ENCODE results near the gene RPL18A. TPM values are rescaled to one million over a fixed set of nuclear protein-coding genes. Genes with fewer than 3 reads are reported as not detected.
A peak's percentile ranks its signal among the peaks of the same experiment; 100 is the strongest.

RPL18A gene
- total and polyA plus RNA-seq, 10 of the 15 experiments (the other 5 are each of a cell fraction or from before 2014, with no cell fraction given): 1,181 to 3,774 (median 2,300) TPM

GRCh38 chr19:17832443-17833208 is 27.1 kb upstream of the RPL18A start:
- intact Hi-C loops (cut with micrococcal nuclease; ENCODE audit: unreplicated experiment): no loop called here
- no peaks in the 10 kb centered on the region; the same call in 2 of the 3 replicates for H3K9me3 ChIP-seq (replicated peaks; ENCODE audit: control insufficient read depth, insufficient read depth, low read length)
- no peak for DNase-seq (ENCODE audit: low read depth, low spot score)
- ChIA-PET SMC1A (ENCODE audit: uncharacterized antibody, unreplicated experiment) (no interaction called here), POLR2A (interaction anchor here (0.6 kb wide), 1 partner anchor 99 kb away, joined by 5 read pairs; no protein-coding TSS in a partner anchor), RAD21 (ENCODE audit: unreplicated experiment) (no interaction called here), CTCF (no interaction called here)
- no peak overlapping the region for H2AFZ ChIP-seq (ENCODE audit: control insufficient read depth, low read depth, low read length)
- no peaks in the 10 kb centered on the region for H4K20me1 ChIP-seq (ENCODE audit: control insufficient read depth, insufficient read depth)
- no peak for FAIRE-seq
- no peak overlapping the region for H3K9ac ChIP-seq (ENCODE audit: control insufficient read depth, insufficient read depth, low read length)
- in situ Hi-C loops (cut with MboI): no loop called here
- H3K4me1 ChIP-seq (ENCODE audit: control insufficient read depth, insufficient read depth, low read length): no peaks in the 10 kb centered on the region
- no peak overlapping the region for H3K4me3 ChIP-seq
- H3K36me3 ChIP-seq (ENCODE audit: control insufficient read depth in 2 of 2, insufficient read depth in 2 of 2, low read length in 1 of 2): peaks cover 6 to 13% of the 10 kb centered on the region in 2 experiments
- H3K27me3 ChIP-seq (replicated peaks in 1 of 2; ENCODE audit: control insufficient read depth in 2 of 2, insufficient read depth in 2 of 2, low read length in 1 of 2): no peaks in the 10 kb centered on the region
- WGBS (ENCODE audit: insufficient coverage, insufficient replicate concordance, low lambda C conversion rate, missing lambda C conversion rate): 94% methylated on average over 17 of the region's 17 CpGs
- no peak for ATAC-seq
- 0 out of 2 replicates have a peak, but pooled peaks have one; percentile 47 for TF ChIP-seq ZBTB33 (IDR thresholded peaks at IDR 0.05)
- no peak for TF ChIP-seq POU2F2 (IDR thresholded peaks at IDR 0.05; ENCODE audit: borderline replicate concordance, low read depth, low read length)
- H3K4me2 ChIP-seq (ENCODE audit: control insufficient read depth, insufficient read depth): no peak overlapping the region
- no TSS peak for BruUV-seq (replicated peaks)
- no peak overlapping the region for H3K27ac ChIP-seq (ENCODE audit: control insufficient read depth, insufficient read depth)
- no peaks in the 10 kb centered on the region for H3K79me2 ChIP-seq (ENCODE audit: control insufficient read depth, insufficient read depth, low read length)
